22Rv1 (cell line): ENCODE measurements around the gene SOX12.

Experiments
- H3K27ac ChIP-seq: fragments of 450-650 bp; 2 replicates; pipeline ENCODE4 v1.5.1; 2017
- ZFX ChIP-seq: fragments of 450-650 bp; IDR thresholded peaks from 2 replicates; pipeline ENCODE4 v1.6.1; 2017; ENCODE audit warnings: antibody characterized with exemption, borderline replicate concordance
- TF ChIP-seq, protein P1 (sequence below): fragments of 450-650 bp; IDR thresholded peaks from 2 replicates; pipeline ENCODE4 v1.5.1; 2017; ENCODE audit warnings: mild to moderate bottlenecking

SOX12 gene

DNA sequence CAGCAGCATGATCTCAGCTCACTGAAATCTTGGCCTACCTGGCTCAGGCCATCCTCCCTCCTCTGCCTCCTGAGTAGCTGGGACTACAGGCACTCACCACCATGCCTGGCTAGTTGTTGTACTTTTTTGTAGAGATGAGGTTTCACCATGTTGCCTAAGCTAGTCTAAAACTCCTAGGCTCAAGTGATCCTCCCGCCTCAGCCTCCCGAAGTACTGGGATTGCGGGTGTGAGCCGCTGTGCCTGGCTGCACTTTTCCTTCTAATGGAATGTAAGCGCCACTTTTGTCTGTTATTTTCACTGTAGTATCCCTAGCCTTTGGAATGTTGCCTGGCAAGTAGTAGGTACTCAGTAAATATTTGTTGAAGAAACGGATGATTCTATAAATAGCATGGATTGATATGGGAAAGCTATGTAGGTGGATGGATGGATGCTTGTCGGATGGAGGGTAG, 44.8 kb downstream of the SOX12 start:
- H3K27ac ChIP-seq, result peak overlapping the region; percentile 99
- TF ChIP-seq, protein P1, sequence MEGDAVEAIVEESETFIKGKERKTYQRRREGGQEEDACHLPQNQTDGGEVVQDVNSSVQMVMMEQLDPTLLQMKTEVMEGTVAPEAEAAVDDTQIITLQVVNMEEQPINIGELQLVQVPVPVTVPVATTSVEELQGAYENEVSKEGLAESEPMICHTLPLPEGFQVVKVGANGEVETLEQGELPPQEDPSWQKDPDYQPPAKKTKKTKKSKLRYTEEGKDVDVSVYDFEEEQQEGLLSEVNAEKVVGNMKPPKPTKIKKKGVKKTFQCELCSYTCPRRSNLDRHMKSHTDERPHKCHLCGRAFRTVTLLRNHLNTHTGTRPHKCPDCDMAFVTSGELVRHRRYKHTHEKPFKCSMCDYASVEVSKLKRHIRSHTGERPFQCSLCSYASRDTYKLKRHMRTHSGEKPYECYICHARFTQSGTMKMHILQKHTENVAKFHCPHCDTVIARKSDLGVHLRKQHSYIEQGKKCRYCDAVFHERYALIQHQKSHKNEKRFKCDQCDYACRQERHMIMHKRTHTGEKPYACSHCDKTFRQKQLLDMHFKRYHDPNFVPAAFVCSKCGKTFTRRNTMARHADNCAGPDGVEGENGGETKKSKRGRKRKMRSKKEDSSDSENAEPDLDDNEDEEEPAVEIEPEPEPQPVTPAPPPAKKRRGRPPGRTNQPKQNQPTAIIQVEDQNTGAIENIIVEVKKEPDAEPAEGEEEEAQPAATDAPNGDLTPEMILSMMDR, result no peak
- TF ChIP-seq ZFX, result no peak

DNA sequence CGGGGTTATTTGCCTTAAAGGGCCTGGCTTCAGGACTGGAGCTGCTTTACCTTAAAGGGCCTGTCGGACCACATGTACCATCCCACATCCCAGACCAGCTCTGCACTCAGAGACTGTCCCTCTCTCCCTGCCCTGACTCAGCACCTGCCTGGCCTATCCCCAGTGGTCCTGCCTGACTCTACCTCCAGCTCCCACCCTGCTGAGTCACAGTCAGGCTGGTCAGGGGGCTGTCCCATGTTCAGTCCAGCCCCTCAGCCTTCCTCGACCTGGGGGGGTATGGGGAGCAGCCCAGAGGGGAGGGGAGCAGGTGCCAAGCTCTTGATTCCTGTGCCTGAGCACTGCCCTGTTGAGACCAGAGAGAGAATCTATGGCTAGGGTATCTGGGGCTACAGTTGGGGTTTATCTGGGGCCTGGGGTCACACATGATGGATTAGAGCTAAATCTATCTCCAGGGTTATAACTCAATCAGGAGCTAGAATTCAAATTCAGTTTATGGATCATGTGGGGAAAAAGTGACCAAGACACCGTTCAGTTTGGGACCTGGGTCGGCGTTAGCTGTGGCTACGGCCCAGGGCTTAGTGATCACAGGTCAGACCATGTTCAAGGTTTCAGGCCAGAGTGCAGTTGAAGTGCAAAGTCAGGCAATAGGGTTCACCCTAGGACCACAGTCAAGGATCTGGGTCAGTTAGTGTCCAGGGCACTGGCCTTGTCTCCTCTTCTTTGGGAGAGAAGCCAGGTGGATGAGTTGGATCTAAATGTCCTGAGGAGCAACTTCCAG, 45.8 kb downstream of the SOX12 start:
- no peak for TF ChIP-seq ZFX
- TF ChIP-seq, protein P1, result no peak
- peak overlapping the region; percentile 99 for H3K27ac ChIP-seq

DNA sequence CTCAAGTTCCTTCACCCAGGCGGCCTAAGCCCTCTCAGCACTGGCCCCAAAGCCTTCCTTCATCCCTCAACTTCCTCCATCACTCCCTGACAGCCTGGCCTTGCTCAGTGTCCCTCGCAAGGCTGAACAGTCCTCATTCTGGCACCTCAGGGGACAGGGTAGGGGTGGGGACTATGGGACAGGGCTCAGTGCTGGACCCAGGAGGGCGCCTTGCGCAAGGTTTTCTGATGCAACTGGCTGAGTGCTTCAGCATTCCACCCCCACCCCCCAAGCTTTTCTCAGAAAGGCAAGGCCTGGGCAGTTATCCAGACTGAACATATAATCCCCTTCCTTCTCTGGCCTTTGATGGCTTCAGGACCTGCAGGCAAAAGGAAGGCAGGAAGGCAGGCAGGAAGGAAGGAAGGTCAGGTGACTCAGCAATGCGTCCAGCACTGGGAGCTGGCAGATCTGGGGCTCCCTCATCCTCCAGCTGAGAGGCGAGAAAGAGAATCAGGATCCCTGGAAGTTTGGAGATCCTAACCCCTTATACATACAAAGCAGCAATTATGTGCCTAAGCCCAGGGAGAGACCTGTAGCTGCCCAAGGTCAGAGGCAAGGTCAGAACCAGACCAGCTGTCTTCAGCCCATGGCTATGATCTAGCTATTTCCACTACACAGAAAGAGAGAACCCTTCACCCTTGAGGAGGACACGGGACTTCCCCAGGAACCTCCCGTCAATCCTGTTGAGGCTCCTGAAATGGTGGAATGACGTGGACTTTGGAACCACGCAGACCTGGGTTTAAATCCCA, 46.6 kb downstream of the SOX12 start:
- TF ChIP-seq, protein P1, result no peak
- TF ChIP-seq ZFX, result no peak
- H3K27ac ChIP-seq, result peak overlapping the region; percentile 99

DNA sequence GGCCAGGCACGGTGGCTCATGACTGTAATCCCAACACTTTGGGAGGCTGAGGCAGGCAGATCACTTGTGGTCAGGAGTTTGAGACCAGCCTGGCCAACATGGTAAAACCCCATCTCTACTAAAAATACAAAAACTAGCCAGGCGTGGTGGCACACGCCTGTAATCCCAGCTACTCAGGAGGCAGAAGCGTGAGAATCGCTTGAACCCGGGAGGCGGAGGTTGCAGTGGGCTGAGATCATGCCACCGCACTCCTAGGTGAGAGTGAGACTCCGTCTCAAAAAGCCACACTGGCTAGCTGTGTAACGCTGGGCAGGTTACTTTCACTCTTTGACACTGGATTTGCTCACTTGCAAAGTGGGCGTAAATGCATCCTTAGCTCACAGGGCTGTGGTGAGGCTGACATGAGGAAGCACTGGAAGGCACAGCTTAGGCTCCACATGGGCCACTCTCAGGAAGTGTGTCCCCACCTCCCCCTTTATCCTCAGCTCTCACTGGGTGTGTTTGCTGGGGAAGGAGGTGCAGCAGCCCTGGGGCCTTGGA, 47.3 kb downstream of the SOX12 start:
- peak overlapping the region; percentile 99 for H3K27ac ChIP-seq

DNA sequence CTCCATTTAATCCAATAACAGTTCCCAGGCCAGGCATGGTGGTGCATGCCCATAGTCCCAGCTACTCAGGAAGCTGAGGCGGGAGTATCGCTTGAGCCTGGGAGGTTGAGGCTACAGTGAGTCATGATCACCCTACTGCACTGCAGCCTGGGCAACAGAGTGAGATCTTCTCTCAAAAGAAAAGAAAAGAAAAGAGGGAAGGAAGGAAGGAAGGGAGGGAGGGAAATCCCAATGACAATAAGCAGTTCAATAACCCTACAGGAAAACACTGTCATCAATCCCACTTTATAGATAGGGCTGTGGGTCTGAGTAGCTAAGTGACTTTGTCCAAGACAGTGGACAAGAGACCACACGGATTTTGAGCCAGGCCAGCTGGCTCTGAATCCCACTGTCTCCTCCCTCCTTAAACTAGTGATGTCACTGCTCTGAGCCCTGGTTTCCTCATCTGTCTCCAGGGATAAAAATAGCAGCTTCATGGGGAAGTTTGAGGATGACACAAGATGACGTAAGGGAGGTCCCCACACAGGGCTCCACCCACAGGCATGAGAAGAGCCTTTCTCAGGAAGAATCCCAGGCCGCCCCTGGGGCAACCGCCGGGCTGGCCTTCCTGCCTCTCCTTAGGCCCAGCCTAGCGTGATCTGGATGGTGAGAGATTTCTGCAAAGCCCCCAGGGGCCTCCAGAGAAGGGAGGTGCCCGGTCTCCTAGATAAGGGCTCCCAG, 48.0 kb downstream of the SOX12 start:
- peak overlapping the region; percentile 99 for H3K27ac ChIP-seq
- TF ChIP-seq, protein P1, result no peak
- TF ChIP-seq ZFX, result no peak

DNA sequence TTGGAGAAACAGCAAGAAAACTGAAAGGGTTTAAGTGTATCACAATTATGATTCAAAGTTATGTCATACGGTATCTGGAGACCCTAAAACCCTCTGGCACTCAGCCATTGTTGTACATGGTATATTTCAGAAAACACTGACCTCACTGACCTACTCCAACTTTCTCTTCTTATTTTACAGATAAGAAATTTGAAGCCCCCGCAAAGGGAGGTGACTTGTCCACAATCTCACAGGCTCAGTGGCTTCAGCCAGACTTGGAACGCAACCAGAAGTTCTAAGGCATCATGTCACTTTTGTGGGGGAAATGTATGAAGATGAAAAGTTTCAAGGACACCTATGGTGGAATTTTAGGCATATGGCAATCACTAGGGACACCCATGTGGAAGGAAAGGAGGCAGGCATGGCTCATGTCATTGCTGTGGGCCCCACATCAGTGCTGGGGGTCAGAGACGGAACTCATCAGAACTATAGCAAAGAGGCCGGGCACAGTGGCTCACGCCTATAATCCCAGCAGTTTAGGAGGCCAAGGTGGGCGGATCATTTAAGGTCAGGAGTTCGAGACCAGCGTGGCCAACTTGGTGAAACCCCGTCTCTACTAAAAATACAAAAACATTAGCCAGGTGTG, 50.0 kb downstream of the SOX12 start:
- no peak for TF ChIP-seq ZFX
- TF ChIP-seq, protein P1, result no peak

DNA sequence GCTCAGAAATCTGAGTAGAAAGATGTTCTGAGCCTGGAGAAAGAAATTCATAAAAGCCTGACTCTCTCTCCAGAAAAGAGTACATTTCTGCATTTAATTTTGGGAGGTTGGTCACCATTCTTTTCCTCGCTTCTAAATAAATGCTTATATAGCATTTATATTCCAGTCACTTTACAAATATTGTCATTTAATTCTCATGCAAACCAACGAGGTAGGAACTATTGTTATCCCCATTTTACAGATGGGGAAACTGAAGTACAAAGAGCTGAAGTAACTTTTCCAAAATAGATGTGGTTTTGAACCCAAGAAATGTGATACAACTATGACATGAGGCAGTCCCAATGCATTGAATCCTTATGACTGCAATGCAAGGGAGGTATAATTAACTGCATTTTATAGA, 50.7 kb downstream of the SOX12 start:
- TF ChIP-seq, protein P1, result no peak
- TF ChIP-seq ZFX, result no peak
- H3K27ac ChIP-seq, result peak overlapping the region; percentile 99

More for the DNA sequence above, 50.0 kb downstream of the SOX12 start:
- peak overlapping the region; percentile 99 for H3K27ac ChIP-seq
